Spleen (tissue), 11 donors: ENCODE results near the gene KLK14. TPM values are rescaled to one million over a fixed set of nuclear protein-coding genes. Genes with fewer than 3 reads are reported as not detected.
A peak's percentile ranks its signal among the peaks of the same experiment; 100 is the strongest.

Experiments
- DNase-seq: peaks from one replicate; pipeline ENCODE4 v3.0.0-alpha.2; 2020
- H3K27ac ChIP-seq, 8 donors: fragments of 200-600 bp; sonication (generic) in 7 of 8; 1 replicate in 4 of 8; 2 replicates in 4 of 8; pipeline versions ENCODE4 v1.5.0 to v1.8.0; 2016 to 2021; ENCODE audit warnings: inconsistent platforms in 4 of 8, mild to moderate bottlenecking in 4 of 8, moderate library complexity in 1 of 8
- H3K27me3 ChIP-seq, 7 donors: fragments of 200-600 bp; sonication (generic) in 6 of 7; replicated peaks in 1 of 7; 1 replicate in 4 of 7; 2 replicates in 3 of 7; pipeline versions ENCODE4 v1.5.0 to v1.8.0; 2016 to 2021; ENCODE audit warnings: inconsistent platforms in 3 of 7, mild to moderate bottlenecking in 1 of 7
- H3K36me3 ChIP-seq, 6 donors: fragments of 200-600 bp; sonication (generic) in 5 of 6; 1 replicate in 4 of 6; 2 replicates in 2 of 6; pipeline versions ENCODE4 v1.5.0 to v1.8.0; 2016 to 2021; ENCODE audit warnings: inconsistent platforms in 2 of 6
- H3K4me1 ChIP-seq, 6 donors: fragments of 200-600 bp; sonication (generic) in 5 of 6; 1 replicate in 3 of 6; 2 replicates in 3 of 6; pipeline versions ENCODE4 v1.5.0 to v1.8.0; 2016 to 2021; ENCODE audit warnings: inconsistent platforms in 3 of 6
- H3K4me3 ChIP-seq, 8 donors: fragments of 200-600 bp; sonication (generic) in 7 of 8; 1 replicate in 4 of 8; 2 replicates in 4 of 8; pipeline versions ENCODE4 v1.5.0 to v1.8.0; 2016 to 2021; ENCODE audit warnings: inconsistent platforms in 4 of 8, mild to moderate bottlenecking in 4 of 8, moderate library complexity in 2 of 8
- H3K9me3 ChIP-seq, 8 donors: fragments of 200-600 bp; sonication (generic) in 7 of 8; 1 replicate in 4 of 8; 2 replicates in 4 of 8; pipeline versions ENCODE4 v1.5.0 to v1.8.0; 2016 to 2021; ENCODE audit warnings: inconsistent platforms in 4 of 8
- CTCF ChIP-seq, 11 experiments: fragments of 200-600 bp in 7 of 11; fragments of 450-650 bp in 4 of 11; sonication (generic) in 4 of 11; IDR thresholded peaks in 8 of 11; conservative IDR thresholded peaks in 3 of 11; 1 replicate in 7 of 11; 2 replicates in 4 of 11; pipeline versions ENCODE4 v1.4.0 to v1.8.0; 2016 to 2021; ENCODE audit warnings: antibody characterized with exemption in 11 of 11, inconsistent platforms in 4 of 11, mild to moderate bottlenecking in 1 of 11
- POLR2A ChIP-seq, 3 donors: fragments of 450-650 bp; IDR thresholded peaks; one replicate each; pipeline ENCODE4 v1.5.1; 2017; ENCODE audit warnings: antibody characterized with exemption in 3 of 3, mild to moderate bottlenecking in 1 of 3
- POLR2AphosphoS5 ChIP-seq, 3 donors: sonication (generic); formaldehyde crosslinking; IDR thresholded peaks; one replicate each; pipeline ENCODE4 v1.5.1; 2017; ENCODE audit warnings: antibody characterized with exemption in 3 of 3
- WGBS, 5 donors: extraction: QIAGEN DNeasy Blood & Tissue Kit in 3 of 5; methylation state at CpG; one replicate each; pipeline versions ENCODE4 v1.1.5 to v1.1.7; 2013 to 2018; 5-methylcytosine and 5-hydroxymethylcytosine counted together
- intact Hi-C: fragments of 100-400 bp; cut with DNase I; formaldehyde crosslinking; loops from one replicate; pipeline ENCODE4 v1.15.0; 2023; ENCODE audit warnings: low total_unique reads
- polyA plus RNA-seq, 3 donors: library from polyadenylated mRNA; stranded (reverse); fragments of 200-250 nt; gene quantifications; one replicate each; pipeline ENCODE4 v1.2.1, GENCODE V29; 2013
- total RNA-seq, 7 donors: library from RNA; depleted of rRNA in 3 of 7; stranded (reverse); fragments of >200 nt in 3 of 7; fragmentation: NEBNext Ultra II Directional in 4 of 7; extraction: Animal tissue kit (Norgen Biotek cat#: 25700) in 4 of 7; gene quantifications; one replicate each; pipeline versions ENCODE4 v1.1.0 to v1.2.1, GENCODE V29; 2016 to 2021
- donor health status: healthy with polysubstance abuse.
- donor health status: DM: no; HTN: no; CAD: no; lungs with moderate emphysema.
- donor health status: DM: no; HTN: no; CAD: no.
- donor health status: Bipolar disorder and iron deficiency.
- donor health status: healthy.
- donor health status: DM: no; HTN: no; CAD: no.
- donor health status: DM: yes; HTN: yes; CAD: no.

Gene KLK14
- total and polyA plus RNA-seq, 10 donors = 0.12 to 0.63 (median 0.33) TPM; not detected in 5

- TF ChIP-seq POLR2A (IDR thresholded peaks at IDR 0.05) (no peak), POLR2AphosphoS5 (IDR thresholded peaks at IDR 0.05) (no peak), CTCF (IDR thresholded peaks at IDR 0.05 in 8 of 11, conservative IDR thresholded peaks at IDR 0.05 in 3 of 11) (no peak)
- peak overlapping the region; percentile 4 to 97 (median 88) for H3K27ac ChIP-seq
- peak overlapping the region in 3 of 8 donors; percentile 43 to 62 (median 43) for H3K4me3 ChIP-seq
- H3K36me3 ChIP-seq = peaks cover 0 to 19% (median 0%) of the 10 kb centered on the region in 6 donors
- H3K27me3 ChIP-seq = peaks cover 0 to 4% (median 0%) of the 10 kb centered on the region in 7 donors
- intact Hi-C loops = no loop called here
- H3K9me3 ChIP-seq = no peaks in the 10 kb centered on the region
- peak; percentile 71 for DNase-seq
- 78 to 88% (median 84%) methylated on average over 7 to 9 of the region's 9 CpGs for WGBS, 5 donors
- H3K4me1 ChIP-seq = peaks cover 0 to 89% (median 31%) of the 10 kb centered on the region in 6 donors
These were observed 41.5 kb upstream of the KLK14 start for GRCh38 chr19:51124216-51124615.

- H3K27ac ChIP-seq = peak overlapping the region; percentile 4 to 97 (median 88)
- WGBS, 5 donors = 49 to 64% (median 59%) methylated on average over 9 of the region's 9 CpGs
- H3K4me3 ChIP-seq = peak overlapping the region in 2 of 8 donors; percentile 6 to 62
- no peaks in the 10 kb centered on the region for H3K9me3 ChIP-seq
- peaks cover 0 to 87% (median 30%) of the 10 kb centered on the region in 6 donors for H3K4me1 ChIP-seq
- intact Hi-C loops = no loop called here
- TF ChIP-seq POLR2AphosphoS5 (IDR thresholded peaks at IDR 0.05) (no peak), CTCF (IDR thresholded peaks at IDR 0.05 in 8 of 11, conservative IDR thresholded peaks at IDR 0.05 in 3 of 11) (no peak), POLR2A (IDR thresholded peaks at IDR 0.05) (no peak)
- DNase-seq = peak; percentile 82
- H3K27me3 ChIP-seq = peaks cover 0 to 4% (median 0%) of the 10 kb centered on the region in 7 donors
- peaks cover 0 to 15% (median 0%) of the 10 kb centered on the region in 6 donors for H3K36me3 ChIP-seq
These were observed 41.1 kb upstream of the KLK14 start for GRCh38 chr19:51123802-51124201.

- H3K27ac ChIP-seq = peak overlapping the region; percentile 4 to 97 (median 88)
- no peaks in the 10 kb centered on the region for H3K9me3 ChIP-seq
- 23 to 43% (median 34%) methylated on average over 6 of the region's 6 CpGs for WGBS, 5 donors
- peak; percentile 85 for DNase-seq
- H3K36me3 ChIP-seq = peaks cover 0 to 10% (median 0%) of the 10 kb centered on the region in 6 donors
- H3K27me3 ChIP-seq = peaks cover 0 to 4% (median 0%) of the 10 kb centered on the region in 7 donors
- peak overlapping the region in 2 of 8 donors; percentile 6 to 62 for H3K4me3 ChIP-seq
- H3K4me1 ChIP-seq = peaks cover 0 to 83% (median 30%) of the 10 kb centered on the region in 6 donors
- intact Hi-C loops = no loop called here
- TF ChIP-seq POLR2AphosphoS5 (IDR thresholded peaks at IDR 0.05) (peak in 1 of 3 donors; percentile 68), CTCF (IDR thresholded peaks at IDR 0.05 in 8 of 11, conservative IDR thresholded peaks at IDR 0.05 in 3 of 11) (no peak), POLR2A (IDR thresholded peaks at IDR 0.05) (no peak)
These were observed 40.7 kb upstream of the KLK14 start for GRCh38 chr19:51123381-51123800.

- H3K9me3 ChIP-seq = no peaks in the 10 kb centered on the region
- H3K4me3 ChIP-seq = peak overlapping the region in 1 of 8 donors; percentile 62
- WGBS, 5 donors = 81 to 85% (median 83%) methylated on average over 22 of the region's 22 CpGs
- H3K27me3 ChIP-seq = peaks cover 0 to 4% (median 0%) of the 10 kb centered on the region in 7 donors
- H3K4me1 ChIP-seq = peaks cover 0 to 72% (median 30%) of the 10 kb centered on the region in 6 donors
- DNase-seq = peak; percentile 78
- TF ChIP-seq POLR2A (IDR thresholded peaks at IDR 0.05) (no peak), CTCF (IDR thresholded peaks at IDR 0.05 in 8 of 11, conservative IDR thresholded peaks at IDR 0.05 in 3 of 11) (no peak), POLR2AphosphoS5 (IDR thresholded peaks at IDR 0.05) (peak in 2 of 3 donors; percentile 46 to 47)
- peak overlapping the region; percentile 4 to 97 (median 88) for H3K27ac ChIP-seq
- intact Hi-C loops = no loop called here
- peaks cover 0 to 2% (median 0%) of the 10 kb centered on the region in 6 donors for H3K36me3 ChIP-seq
These were observed 39.7 kb upstream of the KLK14 start for GRCh38 chr19:51122112-51122981.
